Stimulated activated CD8-positive, alpha-beta memory T cell treated with anti-CD3 and anti-CD28 coated beads, Interleukin-12 subunit alpha, Interleukin-12 subunit beta, amount 100 ng/mL, for 24 hours (primary cell): Measurements from ENCODE around the gene VEGFB.
A peak's percentile ranks its signal among the peaks of the same experiment; 100 is the strongest.

Experiments used
- DNase-seq: peaks from one replicate; pipeline ENCODE4 v3.0.0-alpha.2; 2020; ENCODE audit errors: extremely low read depth

Gene VEGFB

DNA sequence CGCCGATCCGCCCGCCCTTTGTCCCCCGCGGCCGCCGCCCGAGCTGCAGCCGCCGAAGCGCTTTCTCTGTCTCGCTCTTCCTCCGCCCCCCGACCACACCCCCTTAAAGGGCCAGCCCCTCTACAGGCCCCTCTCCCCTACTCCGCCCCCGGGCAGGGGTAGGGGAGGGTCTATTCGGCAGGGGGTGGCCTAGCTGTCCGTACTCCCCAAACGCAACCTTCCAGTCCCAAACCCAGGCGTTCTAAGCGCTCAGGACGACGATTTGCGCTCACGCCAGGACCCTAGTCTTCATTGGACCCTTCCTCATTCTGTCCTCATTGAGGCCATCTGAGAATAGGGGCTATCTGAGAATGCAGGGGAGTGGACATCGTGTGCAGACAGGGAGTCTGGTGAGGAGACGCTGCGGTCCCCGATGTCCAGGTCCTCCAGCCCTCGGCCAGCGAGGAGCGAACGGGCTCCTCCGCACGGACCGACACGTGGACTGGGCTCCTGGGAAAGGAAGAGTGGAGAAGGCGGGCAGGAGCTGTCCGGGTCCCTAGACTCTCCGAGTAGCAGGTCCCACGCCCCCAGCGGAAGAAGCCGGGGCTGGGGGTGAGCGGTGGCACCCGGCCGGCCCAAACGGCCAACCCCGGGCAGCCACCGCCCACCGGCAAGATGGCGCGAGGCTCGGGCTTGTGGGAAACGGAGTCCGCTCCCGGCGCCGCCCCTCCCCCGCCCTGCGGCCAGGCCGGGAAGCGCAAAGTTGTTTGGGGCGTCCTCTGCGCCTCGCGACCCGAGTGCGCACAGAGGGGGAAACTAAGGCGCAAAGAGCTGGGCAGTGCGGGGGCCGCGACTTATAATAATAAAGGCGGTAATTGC is 12.7 kb downstream of the VEGFB start, which contains the start of gene PPP1R14B:
Gene PPP1R14B (minus strand): TSS at position 73 of the 858 bp plus-strand sequence. CDS start 270 bp downstream, outside the sequence.
- DNase-seq = peak; percentile 76

GRCh38 chr11:64247729-64248531 is 13.5 kb downstream of the VEGFB start:
- no peak for DNase-seq

DNA sequence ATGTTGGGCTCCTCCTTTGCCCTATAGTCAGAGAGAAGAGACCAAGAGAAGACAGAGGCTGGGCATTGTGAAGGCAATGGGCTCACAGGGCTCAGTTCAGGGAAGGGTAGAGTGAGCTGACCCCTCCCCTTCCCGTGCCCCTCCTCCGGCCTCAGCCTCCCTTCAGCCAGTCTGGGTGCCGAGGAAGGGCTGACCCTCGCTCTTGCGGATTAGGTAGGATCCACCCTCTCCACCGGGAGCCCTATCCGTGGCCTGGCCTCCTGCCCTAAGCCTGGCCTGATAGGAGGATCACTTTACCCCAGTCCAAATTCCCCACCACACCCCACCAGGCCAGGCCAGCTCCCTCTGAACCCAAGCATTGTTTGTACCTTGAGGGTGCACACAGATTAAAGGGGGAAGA is 14.2 kb downstream of the VEGFB start:
- DNase-seq = no peak

GRCh38 chr11:64249038-64249437 is 14.7 kb downstream of the VEGFB start:
- DNase-seq = no peak

DNA sequence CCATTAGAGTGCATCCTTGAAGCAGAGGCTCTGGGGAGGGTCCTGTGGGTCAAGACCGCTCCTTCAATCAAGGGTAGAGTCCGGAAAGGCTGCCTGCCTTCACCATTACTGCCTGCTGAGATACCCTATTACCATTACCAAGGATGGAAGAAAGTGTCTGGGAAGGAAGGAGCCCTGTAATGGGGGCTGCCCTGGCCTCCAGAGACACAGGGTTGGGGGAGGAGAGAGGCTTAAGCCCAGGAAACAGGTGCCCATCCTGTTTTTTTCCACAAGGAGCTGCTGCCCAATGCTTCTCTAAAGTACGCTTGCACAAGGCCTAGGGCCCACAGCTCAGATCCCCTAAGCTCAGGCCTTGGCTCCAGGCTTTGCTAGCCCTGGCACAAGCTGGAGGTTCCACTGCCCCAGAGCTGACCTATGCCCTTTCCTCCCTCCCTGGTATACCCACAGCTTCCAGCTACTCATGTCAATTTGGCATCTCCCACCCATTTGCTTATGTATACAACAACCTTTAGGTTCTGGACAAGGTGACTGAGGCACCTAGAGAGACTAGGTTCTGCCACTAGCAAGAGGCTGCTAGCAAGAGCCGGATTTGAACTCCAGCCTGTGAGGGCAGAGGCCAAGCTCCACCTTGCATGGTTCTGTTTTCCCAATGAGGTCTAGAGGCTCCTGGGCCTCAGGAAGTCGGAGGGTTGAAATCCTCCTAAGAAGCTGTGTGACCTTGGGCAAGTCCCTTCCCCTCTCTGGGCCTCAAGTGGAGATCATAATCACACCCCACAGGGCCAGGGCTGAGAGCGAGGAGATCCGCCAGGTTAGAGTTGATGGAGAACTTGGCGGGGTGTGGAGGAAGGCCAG is 15.4 kb downstream of the VEGFB start:
- no peak for DNase-seq

- no peak for DNase-seq
Measured at GRCh38 chr11:64250415-64251015, 16.1 kb downstream of the VEGFB start.

GRCh38 chr11:64251016-64251752 is 16.8 kb downstream of the VEGFB start, which contains the start of gene PLCB3:
Gene PLCB3 (plus strand): TSS chr11:64251530. CDS start chr11:64251650, 120 bp downstream.
- DNase-seq = no peak

DNA sequence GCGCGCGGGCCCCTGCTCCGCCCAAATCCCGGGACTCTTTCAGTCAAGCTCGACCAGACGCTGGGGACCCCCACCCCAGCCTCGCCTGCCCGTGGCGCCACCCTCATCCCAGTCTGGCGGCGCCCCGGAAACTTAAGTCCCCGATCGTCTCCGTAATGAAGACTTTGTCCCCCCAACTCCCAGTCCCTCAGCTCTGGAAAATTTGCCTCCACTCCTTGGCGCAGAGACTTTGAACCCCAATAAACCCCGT is 17.3 kb downstream of the VEGFB start:
- no peak for DNase-seq

DNA sequence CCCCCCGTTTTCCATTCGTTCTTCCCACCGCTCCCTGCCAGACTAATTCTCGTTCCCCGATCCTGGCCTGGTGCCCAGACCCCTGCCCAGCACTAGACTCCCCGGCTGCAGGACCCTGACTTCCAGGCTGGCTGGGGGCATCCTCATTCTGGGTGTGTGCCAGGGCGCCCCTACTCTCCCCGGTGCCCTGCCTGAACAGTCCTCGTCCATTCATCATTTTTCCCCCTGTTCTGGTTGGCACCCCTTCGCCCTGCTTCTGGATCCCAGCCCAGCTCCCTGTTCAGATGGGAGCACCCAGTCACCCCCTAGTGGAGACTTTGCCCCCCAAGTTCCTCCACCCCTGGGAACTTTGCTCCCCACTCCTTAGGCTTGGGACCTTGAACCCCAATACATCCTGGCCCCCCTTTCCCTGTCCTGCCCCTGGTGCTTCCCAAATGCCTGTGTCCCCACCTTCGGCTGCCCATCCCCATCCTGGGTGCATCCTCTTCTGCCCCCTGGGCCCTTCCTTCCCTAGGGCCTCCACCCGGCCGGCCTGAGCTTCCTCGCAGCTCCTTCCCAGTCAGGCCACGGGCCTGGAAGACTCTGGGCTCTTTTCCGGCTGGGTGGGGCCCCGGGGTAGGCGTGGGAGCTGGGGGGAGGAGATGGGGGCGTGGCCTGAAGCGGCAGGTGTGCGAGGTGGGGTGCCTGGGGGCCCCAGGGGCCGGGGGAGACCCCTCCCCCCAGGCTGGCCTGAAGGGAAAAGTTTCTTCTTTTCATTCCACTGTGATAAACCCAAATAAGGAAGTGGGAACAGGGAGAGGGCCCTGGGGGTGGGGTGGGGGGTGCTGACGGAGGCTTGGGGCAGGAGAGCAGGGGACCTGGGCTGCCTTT is 17.9 kb downstream of the VEGFB start:
- DNase-seq = no peak

- no peak for DNase-seq
Measured at GRCh38 chr11:64253043-64253442, 18.7 kb downstream of the VEGFB start.

DNA sequence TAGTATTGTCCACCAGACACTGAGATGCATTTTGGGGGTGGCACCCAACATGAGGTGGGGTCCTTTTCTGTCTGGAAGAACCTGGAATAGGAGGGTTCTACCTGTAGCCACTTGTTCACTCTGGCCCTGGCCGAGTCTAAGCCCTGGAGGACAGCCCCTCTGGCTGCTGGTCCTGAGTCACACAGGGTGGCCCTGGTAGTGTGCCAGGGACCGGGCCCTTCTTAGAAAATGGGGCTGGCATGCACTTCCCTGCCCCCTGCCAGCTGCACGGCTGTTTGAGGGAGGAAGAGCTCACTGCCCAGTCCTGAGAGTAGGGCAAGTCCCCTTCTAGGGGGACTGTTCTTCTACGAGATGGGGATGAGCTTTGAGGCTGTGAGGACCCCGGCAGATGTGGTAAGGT is 19.1 kb downstream of the VEGFB start:
- no peak for DNase-seq

DNA sequence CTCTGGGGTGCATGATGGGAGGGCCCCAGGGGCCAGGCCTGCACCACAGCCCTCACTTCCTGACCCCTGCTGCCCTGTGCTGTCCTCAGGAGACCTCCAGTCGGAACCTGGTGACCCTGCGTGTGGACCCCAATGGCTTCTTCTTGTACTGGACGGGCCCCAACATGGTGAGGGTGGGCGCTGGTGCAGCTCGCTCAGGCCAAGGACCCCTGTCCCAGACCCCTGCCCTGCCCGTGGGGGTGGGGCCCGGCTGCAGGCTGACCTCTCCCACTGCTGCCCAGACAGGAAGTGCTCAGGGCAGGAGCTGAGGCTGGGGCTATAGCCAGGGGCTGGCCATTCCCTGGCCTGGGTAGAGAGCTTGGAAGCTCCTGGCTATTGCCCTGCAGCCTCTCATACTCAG is 19.9 kb downstream of the VEGFB start:
- no peak for DNase-seq

- DNase-seq = no peak
Measured at GRCh38 chr11:64255135-64256128, 21.0 kb downstream of the VEGFB start.

GRCh38 chr11:64256300-64256699 is 21.9 kb downstream of the VEGFB start:
- no peak for DNase-seq

- DNase-seq = no peak
Measured at GRCh38 chr11:64258356-64258755, 24.0 kb downstream of the VEGFB start.

DNA sequence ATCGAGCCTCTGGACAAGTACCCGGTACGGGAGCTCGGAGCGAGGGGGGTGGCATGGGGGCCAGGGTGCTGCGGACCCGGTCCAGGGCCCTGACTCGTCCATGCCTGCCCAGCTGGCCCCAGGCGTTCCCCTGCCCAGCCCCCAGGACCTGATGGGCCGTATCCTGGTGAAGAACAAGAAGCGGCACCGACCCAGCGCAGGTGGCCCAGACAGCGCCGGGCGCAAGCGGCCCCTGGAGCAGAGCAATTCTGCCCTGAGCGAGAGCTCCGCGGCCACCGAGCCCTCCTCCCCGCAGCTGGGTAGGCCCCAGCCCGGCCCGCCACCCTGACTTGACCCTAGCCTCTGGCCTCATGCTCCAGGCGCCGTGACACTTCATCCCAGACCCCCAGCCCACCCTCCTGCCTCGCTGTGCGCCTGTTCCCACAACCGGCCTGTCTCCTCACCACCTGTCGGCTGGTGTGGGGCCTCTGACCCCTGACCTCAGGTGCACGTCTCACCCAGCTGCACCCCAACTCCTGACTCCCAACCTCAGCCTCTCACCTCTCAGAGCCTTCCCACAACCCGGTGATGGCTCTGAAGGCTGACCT is 24.7 kb downstream of the VEGFB start:
- no peak for DNase-seq

DNA sequence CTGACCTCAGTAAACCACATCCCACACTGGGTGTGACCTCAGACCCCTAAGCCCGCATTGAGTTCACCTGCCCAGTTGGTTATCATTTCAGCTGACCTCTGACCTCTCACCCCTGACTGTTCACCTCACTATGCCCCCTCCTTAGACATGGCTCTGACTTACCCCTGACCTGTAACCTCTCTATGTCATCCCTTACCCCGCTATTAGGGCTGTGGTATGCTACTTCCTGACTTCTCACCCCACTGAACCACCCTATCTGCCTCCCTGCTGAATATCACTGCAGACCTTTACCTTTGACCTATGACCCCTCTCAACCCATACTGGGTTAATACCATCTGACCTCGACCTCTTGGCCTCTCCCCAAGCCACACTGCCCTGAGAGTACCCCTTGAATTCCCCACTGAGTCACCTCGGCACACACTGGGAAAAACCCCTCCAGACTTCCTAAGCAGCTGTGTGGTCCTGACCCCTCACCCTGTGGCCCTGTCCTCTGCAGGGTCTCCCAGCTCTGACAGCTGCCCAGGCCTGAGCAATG is 25.2 kb downstream of the VEGFB start:
- no peak for DNase-seq

- DNase-seq = no peak
Measured at GRCh38 chr11:64260147-64260708, 25.8 kb downstream of the VEGFB start.
